ENCODE measurements around the gene COMP.

Gene COMP

DNA sequence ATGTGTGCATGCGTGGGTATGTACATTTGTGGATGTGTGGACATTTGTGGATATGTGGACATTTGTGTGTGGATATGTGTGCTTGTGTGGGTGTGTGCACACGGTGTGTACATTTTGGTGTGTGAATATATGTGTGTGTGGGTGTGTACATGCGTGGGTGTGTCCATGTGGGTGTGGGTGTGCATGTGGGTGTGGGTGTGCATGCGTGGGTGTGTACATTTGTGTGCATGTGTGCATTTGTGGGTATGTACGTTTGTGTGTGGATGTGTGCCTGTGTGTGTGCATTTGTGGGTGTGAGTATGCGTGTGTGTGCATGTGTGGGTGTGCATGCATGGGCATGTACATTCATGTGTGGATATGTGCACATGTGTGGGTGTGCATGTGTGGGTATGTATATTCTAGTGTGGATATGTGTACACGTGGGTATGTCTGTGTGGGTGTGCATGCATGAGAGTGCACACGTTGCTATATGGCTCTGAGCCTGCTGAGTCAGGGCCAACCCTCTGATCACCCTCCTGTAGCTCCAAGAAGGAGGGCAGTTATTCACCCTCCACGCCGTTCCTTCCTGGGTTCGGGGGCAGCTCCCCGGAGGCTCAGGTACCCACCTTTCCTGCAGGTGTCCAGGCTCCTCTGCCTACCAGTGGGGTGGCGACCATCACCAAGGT, 20.3 kb downstream of the COMP start:
- Histone ChIP-seq H3K36me3 (ENCODE audit: control insufficient read depth, low read length) (no peaks in the 10 kb centered on the region), H3K27ac (ENCODE audit: low read depth, low read length) (no peak overlapping the region), H3K4me3 (ENCODE audit: low read length) (no peak overlapping the region), H3K79me2 (ENCODE audit: control insufficient read depth, low read length) (no peaks in the 10 kb centered on the region), H3K27me3 (ENCODE audit: control insufficient read depth, low read length) (no peaks in the 10 kb centered on the region), H3K9me2 (replicated peaks; ENCODE audit: control insufficient read depth, low read length) (no peaks in the 10 kb centered on the region), H3K9me3 (ENCODE audit: control insufficient read depth, insufficient read depth, low read length) (no peaks in the 10 kb centered on the region), H4K20me1 (ENCODE audit: control insufficient read depth, insufficient read depth, low read depth, low read length) (no peaks in the 10 kb centered on the region), H3K4me2 (ENCODE audit: low read length) (no peak overlapping the region), H3K4me1 (ENCODE audit: control insufficient read depth, low read length) (no peaks in the 10 kb centered on the region), H3F3A (ENCODE audit: control insufficient read depth, insufficient read depth) (no peaks in the 10 kb centered on the region)
- TF ChIP-seq, protein P1, sequence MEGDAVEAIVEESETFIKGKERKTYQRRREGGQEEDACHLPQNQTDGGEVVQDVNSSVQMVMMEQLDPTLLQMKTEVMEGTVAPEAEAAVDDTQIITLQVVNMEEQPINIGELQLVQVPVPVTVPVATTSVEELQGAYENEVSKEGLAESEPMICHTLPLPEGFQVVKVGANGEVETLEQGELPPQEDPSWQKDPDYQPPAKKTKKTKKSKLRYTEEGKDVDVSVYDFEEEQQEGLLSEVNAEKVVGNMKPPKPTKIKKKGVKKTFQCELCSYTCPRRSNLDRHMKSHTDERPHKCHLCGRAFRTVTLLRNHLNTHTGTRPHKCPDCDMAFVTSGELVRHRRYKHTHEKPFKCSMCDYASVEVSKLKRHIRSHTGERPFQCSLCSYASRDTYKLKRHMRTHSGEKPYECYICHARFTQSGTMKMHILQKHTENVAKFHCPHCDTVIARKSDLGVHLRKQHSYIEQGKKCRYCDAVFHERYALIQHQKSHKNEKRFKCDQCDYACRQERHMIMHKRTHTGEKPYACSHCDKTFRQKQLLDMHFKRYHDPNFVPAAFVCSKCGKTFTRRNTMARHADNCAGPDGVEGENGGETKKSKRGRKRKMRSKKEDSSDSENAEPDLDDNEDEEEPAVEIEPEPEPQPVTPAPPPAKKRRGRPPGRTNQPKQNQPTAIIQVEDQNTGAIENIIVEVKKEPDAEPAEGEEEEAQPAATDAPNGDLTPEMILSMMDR (IDR thresholded peaks at IDR 0.05; ENCODE audit: low read depth, low read length, poor library complexity, severe bottlenecking) = no peak

DNA sequence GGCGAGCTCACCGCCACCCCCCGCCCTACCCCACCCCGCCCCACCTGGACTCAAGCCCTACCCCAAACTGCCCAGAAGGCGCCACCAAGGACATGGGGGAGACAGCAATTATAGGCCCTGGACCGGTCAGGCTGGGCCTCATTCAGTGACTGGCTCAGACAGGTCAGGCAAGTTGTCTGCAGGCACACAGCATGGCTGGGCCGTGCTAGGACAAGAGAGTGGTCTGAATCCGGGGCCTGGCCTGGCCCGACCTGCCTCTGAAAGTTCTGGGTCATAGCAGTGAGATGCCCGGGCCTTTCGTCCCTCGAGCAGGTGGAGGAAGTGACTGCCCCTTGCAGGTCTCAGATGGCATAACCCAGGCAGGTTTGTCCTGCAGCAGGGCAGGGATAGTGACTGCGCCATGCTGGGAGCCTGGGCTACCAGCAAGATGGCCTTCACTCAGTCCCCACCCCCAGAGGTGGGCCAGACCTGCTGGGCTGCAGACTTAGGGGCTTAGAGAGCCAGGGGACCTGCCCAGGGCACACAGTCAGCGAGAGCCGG, 21.0 kb downstream of the COMP start:
- H3K4me1 ChIP-seq (ENCODE audit: control insufficient read depth, low read length) = no peaks in the 10 kb centered on the region
- no peaks in the 10 kb centered on the region for H3K79me2 ChIP-seq (ENCODE audit: control insufficient read depth, low read length)
- H3K4me2 ChIP-seq (ENCODE audit: low read length) = no peak overlapping the region
- no peak for TF ChIP-seq EZH2phosphoT487 (IDR thresholded peaks at IDR 0.05; ENCODE audit: borderline replicate concordance, low read length)
- TF ChIP-seq, protein P1 (IDR thresholded peaks at IDR 0.05; ENCODE audit: low read depth, low read length, poor library complexity, severe bottlenecking) = no peak
- no peak overlapping the region for H3K27ac ChIP-seq (ENCODE audit: low read depth, low read length)
- H3K27me3 ChIP-seq (ENCODE audit: control insufficient read depth, low read length) = no peaks in the 10 kb centered on the region
- no peaks in the 10 kb centered on the region for H3K9me3 ChIP-seq (ENCODE audit: control insufficient read depth, insufficient read depth, low read length)
- no peaks in the 10 kb centered on the region for H3K36me3 ChIP-seq (ENCODE audit: control insufficient read depth, low read length)
- H3K9me2 ChIP-seq (replicated peaks; ENCODE audit: control insufficient read depth, low read length) = no peaks in the 10 kb centered on the region
- H3K4me3 ChIP-seq (ENCODE audit: low read length) = no peak overlapping the region
- H3F3A ChIP-seq (ENCODE audit: control insufficient read depth, insufficient read depth) = no peaks in the 10 kb centered on the region
- no peaks in the 10 kb centered on the region for H4K20me1 ChIP-seq (ENCODE audit: control insufficient read depth, insufficient read depth, low read depth, low read length)

DNA sequence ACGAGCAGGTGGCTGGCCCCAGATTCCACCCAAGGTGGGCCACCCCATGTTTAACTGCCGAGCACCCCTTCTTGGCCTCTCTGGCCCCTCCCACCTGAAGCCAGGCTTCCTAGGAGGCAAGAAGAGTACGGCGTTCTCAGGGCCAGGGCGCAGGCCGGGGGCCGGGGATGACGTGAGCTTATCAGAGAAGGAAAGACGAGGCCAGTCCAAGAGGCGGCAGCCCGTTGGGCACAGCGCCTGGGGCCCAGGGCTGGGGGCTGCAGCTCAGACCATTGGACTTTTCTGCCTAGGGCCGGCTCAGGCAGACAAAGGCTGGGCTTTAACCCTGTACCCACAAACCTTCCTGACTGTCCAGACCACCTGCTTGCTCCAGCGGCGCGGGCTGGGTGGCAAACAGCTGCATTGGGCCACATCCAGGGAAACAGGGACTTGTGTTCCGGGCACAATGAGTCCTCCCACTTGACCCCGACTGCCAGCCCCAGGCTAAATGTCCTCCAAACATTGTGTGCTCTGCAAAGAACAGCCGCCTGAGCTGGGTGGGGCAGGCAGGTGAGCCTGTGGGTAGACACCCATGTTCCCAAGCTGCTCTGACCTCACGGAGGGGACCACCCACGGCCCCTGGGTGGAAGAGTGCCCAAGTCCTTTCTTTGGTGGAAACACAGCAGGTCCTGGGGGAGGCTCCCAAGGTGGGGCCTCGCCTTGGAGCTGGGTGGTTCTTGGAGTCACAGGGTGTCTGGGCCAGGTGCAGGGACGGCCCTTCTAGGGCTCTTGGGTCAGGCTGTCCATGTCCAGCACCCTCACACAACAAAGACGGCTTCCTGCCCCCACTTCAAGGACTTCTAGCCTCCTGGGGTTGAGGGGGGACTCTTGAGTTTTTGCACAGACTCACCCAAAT, 21.9 kb downstream of the COMP start:
- no peak for TF ChIP-seq EZH2phosphoT487 (IDR thresholded peaks at IDR 0.05; ENCODE audit: borderline replicate concordance, low read length)
- TF ChIP-seq, protein P1 (IDR thresholded peaks at IDR 0.05; ENCODE audit: low read depth, low read length, poor library complexity, severe bottlenecking) = no peak
- Histone ChIP-seq H3K9me3 (ENCODE audit: control insufficient read depth, insufficient read depth, low read length) (no peaks in the 10 kb centered on the region), H3K79me2 (ENCODE audit: control insufficient read depth, low read length) (no peaks in the 10 kb centered on the region), H3K36me3 (ENCODE audit: control insufficient read depth, low read length) (no peaks in the 10 kb centered on the region), H3K27me3 (ENCODE audit: control insufficient read depth, low read length) (no peaks in the 10 kb centered on the region), H4K20me1 (ENCODE audit: control insufficient read depth, insufficient read depth, low read depth, low read length) (no peaks in the 10 kb centered on the region), H3K27ac (ENCODE audit: low read depth, low read length) (no peak overlapping the region), H3K4me2 (ENCODE audit: low read length) (no peak overlapping the region), H3K9me2 (replicated peaks; ENCODE audit: control insufficient read depth, low read length) (no peaks in the 10 kb centered on the region), H3F3A (ENCODE audit: control insufficient read depth, insufficient read depth) (no peaks in the 10 kb centered on the region), H3K4me3 (ENCODE audit: low read length) (no peak overlapping the region), H3K4me1 (ENCODE audit: control insufficient read depth, low read length) (no peaks in the 10 kb centered on the region)
